Measurements from ENCODE around the gene C1orf74.

C1orf74 gene

DNA sequence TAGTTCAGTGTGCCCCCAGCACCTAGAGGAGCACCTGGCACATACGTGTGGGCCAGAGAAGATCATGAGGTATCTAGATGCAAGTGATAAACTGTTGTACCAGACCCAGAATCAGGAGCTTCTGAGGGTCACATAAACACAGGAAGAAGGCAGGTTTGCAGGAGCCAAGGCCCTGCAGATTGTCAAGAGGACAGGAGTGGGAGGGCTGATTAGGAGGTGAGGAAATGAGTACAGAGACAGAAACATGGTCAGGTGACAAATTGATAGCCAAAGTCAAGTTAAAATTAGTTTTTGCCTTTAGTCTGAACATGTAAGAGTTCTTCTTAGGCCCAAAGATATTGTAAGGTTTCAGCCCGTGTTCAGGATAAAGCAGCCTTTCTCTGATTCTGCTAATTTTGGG is 42.5 kb downstream of the C1orf74 start:
- no peak for DNase-seq

DNA sequence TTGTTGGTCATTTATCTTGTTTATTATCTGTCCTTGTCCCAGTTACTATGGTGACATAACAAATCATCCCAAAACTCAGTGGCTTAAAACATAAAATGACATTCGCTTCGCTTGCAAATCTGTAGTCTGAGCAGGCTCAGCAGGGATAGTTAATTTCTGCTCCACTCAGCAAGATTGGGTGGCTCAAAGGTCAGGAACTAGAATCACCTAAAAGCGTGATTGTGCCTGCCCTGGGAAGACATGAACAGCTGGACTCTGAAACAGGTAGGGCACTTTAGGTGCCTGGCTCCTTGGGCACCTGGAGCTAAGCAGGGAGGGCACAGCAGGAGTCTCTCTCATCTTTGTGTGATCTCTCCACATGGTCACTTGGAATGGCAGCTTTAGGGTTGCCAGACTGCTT is 43.2 kb downstream of the C1orf74 start:
- no peak for DNase-seq

DNA sequence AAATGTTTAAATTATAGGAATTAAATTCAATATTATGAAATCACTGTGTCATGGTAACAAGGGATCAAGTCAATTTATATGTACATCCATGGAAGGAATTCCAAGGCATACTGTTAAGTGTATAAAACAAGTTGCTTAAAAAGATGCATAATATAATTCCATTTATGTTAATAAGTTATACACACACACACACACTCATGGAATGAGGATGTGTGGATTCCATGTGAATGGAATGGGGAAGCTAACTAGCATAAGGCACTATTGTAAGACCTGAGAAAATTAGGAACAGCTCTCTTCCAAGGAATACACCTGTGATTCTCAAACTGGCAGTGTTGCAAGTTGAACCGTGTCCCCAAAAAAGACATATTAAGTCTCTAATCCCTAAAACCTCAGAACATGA is 46.1 kb downstream of the C1orf74 start:
- DNase-seq, result no peak

DNA sequence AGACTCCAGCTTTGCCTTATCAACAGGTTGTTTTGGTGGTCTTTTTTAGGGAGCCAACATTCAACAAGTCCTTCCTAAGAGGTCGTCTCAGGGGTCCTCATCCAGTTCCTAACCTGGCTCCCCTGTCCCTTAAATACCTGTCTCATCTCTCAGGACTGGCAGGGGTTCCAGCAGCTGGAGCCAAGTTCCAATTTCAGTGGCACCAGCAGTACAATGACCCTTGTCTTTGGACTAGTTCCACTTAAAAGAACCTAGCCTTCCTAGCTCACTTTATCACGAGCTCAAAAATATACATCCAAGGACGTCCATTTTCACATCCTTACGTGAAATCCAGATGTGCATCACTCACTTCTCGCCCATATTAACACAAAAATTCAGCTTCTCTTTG is 47.2 kb downstream of the C1orf74 start:
- no peak for DNase-seq

DNA sequence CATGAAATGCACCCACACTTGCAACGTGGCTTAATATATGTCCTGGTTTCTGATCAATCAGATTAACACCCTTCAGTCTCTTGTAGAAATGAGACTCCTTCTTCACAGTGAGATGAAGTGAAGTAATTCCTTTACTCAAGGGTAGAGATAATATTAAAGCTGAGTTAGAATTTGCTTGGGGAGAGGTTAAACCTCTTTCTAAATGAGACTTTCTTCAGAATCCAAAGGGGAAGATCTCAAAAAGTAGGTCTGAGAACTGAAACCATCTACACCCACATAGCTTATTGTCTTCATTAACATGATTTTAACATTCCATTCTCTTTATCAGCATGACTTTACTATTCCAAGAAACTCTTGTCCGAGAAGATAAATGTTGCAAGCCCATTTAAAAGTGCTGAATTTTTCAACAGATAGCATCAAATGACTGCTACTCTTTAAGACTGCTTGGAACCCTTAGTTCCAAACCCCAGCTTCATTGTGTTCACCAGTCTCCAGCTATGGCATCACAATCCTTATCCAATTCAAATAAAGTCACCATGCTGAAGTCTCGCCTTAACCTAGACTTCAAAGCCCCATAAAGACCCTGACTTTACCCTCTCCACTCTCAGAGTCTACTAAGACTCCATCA is 47.8 kb downstream of the C1orf74 start:
- DNase-seq, result no peak

DNA sequence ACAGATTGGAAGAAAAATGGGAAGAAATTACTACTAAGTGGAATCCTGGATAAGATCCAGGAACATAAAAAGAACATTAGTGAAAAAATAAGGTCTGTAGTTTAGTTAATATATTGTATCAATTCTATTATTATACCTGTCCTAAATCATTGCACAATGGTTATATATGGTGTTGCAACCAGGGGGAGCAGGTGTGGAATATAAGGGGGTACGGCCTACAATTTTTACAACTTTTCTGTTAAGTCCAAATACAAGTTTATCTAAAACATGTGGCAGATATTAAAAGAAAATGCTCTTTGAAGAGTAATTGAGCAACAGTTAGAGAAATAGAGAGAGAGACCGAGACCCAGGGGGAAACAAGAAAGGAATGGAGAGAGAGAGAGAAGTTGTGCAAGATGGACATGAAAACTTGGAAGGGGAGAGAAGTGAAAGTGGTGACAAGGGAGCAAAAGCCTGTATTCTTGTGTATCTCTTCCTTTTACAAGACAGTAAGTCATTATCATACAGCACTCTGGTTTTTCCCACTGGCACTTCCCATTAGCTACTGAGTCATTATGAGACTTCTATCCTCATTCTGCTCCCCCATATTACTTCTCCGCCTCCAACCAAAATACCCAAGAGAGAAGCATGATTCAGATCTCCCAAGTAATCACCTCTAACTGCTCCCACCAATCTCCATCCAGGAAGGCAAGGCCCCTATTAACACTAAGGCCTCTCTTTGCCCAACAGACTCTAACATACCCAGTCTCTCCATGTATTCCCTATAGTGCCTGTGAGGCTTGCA is 50.8 kb downstream of the C1orf74 start:
- no peak for DNase-seq

DNA sequence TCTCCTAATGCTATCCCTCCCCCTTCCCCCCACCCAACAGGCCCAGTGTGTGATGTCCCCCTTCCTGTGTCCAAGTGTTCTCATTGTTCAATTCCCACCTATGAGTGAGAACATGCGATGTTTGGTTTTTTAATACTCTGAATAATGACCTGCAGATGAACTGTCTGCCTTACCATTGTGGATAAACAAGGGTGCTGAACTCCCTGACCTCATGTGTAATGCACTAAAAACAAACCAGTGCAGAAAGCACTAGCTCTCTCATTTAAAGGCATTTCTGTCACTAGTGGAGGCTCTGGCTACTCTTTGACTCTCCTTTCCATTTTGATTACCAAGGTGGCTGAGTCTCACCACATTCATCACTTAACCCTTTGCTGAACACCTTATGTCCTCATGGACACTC is 51.6 kb downstream of the C1orf74 start:
- no peak for DNase-seq

DNA sequence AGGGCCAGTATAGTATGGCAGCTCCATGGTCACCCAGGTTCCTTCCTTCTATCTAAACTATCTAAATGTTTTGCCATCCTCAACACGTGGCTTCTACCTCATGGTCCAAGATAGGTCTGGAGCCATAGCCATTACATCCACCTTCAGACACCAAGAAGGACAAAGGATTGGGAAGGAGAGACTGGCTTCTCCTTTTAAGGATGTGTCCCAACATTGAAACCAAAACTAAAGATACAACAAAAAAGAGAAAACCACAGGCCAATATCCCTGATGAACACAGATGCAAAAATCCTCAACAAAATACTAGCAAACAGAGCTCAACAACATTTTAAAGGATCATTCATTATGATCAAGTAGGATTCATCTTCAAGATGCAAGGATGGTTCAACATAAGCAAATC is 54.9 kb downstream of the C1orf74 start:
- no peak for DNase-seq

Measured in right hindlimb (tissue), 1 donor.